Colonic mucosa (tissue), 4 donors: ENCODE measurements around the gene RPS18. TPM values are rescaled to one million over a fixed set of nuclear protein-coding genes. Genes with fewer than 3 reads are reported as not detected.
A peak's percentile ranks its signal among the peaks of the same experiment; 100 is the strongest.

Experiments used
- DNase-seq: peaks from one replicate; pipeline ENCODE4 v3.0.0-alpha.2; 2020
- H3K27ac ChIP-seq: fragments of 200-600 bp; one replicate; pipeline ENCODE4 v1.8.0; 2021
- H3K27me3 ChIP-seq: fragments of 200-600 bp; one replicate; pipeline ENCODE4 v1.8.0; 2021
- H3K36me3 ChIP-seq: fragments of 200-600 bp; one replicate; pipeline ENCODE4 v1.8.0; 2021
- H3K4me1 ChIP-seq: fragments of 200-600 bp; one replicate; pipeline ENCODE4 v1.8.0; 2021; ENCODE audit warnings: mild to moderate bottlenecking
- H3K4me3 ChIP-seq: fragments of 200-600 bp; one replicate; pipeline ENCODE4 v1.8.0; 2021
- H3K9ac ChIP-seq, 2 donors: one replicate each; pipeline ENCODE4 v1.7.0; 2013; ENCODE audit warnings: control low read depth in 2 of 2, low read depth in 2 of 2, low read length in 2 of 2
- H3K9me3 ChIP-seq: fragments of 200-600 bp; one replicate; pipeline ENCODE4 v1.8.0; 2021
- CTCF ChIP-seq: fragments of 200-600 bp; IDR thresholded peaks from one replicate; pipeline ENCODE4 v1.8.0; 2022; ENCODE audit warnings: antibody characterized with exemption, mild to moderate bottlenecking
- intact Hi-C: fragments of 100-400 bp; cut with DNase I; formaldehyde crosslinking; loops from one replicate; pipeline ENCODE4 v1.14.1; 2022
- total RNA-seq, 2 donors: library from RNA; stranded (reverse); fragmentation: NEBNext Ultra II Directional in 1 of 2; extraction: Animal tissue kit (Norgen Biotek cat#: 25700) in 1 of 2; gene quantifications; one replicate each; pipeline ENCODE4 v1.2.1, GENCODE V29; 2021
- donor health status: healthy.
- donor health status: DM: no; HTN: no; CAD: no.
- donor health status: DM: no; HTN: no; CAD: no.

The RPS18 gene
- total RNA-seq, 2 donors from 2014 or later: 1,996 to 2,041 TPM

DNA sequence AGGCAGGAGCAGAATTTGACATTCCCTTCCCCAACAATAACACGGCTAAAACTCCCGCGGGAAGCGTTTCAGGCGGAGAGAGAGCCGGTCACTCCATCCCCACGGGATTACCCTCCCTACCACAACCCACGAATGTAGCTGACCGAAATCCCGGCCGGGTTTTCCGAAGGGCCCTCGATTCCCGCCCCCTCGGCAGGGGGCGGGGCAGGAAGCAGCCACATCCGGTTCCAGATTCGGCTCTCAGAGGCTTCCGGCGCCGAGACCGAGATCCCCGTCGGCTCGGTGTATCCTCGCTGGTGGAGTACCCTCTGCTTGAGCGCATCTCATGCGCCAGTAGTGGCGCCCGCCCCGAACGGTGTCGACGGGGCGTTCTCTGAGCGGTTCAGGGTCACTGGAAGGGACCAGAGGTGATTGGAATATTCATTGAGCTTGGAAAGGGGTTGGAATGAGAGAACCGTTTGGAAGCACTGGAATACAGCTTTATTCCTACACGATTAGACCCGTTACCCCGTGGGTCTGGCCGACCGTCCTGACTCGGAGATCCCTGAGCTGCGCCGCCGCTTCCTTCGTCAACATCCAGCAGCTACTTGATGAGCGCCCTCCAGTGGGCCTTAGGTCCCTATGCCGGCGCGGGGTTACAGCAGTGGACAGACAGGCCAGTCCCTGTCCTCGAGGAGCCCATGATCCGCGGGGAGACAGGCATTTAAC, 27.5 kb downstream of the RPS18 start:
- intact Hi-C loops: no loop called here
- H3K9me3 ChIP-seq: no peaks in the 10 kb centered on the region
- H3K27me3 ChIP-seq: no peaks in the 10 kb centered on the region
- peaks cover 9% of the 10 kb centered on the region for H3K4me1 ChIP-seq
- DNase-seq: peak; percentile 94
- peak overlapping the region; percentile 64 for H3K4me3 ChIP-seq
- peak overlapping the region; percentile 98 for H3K27ac ChIP-seq
- no peaks in the 10 kb centered on the region for H3K36me3 ChIP-seq
- TF ChIP-seq CTCF: peak; percentile 71
- peak overlapping the region; percentile 97 to 99 for H3K9ac ChIP-seq

- DNase-seq: no peak
- Histone ChIP-seq H3K27ac (no peak overlapping the region), H3K4me1 (peaks cover 9% of the 10 kb centered on the region), H3K4me3 (no peak overlapping the region), H3K36me3 (peaks cover 3% of the 10 kb centered on the region), H3K9ac (no peak overlapping the region), H3K9me3 (no peaks in the 10 kb centered on the region), H3K27me3 (no peaks in the 10 kb centered on the region)
- no peak for TF ChIP-seq CTCF
- intact Hi-C loops: no loop called here
Measured at GRCh38 chr6:33301877-33302276, 30.0 kb downstream of the RPS18 start.

DNA sequence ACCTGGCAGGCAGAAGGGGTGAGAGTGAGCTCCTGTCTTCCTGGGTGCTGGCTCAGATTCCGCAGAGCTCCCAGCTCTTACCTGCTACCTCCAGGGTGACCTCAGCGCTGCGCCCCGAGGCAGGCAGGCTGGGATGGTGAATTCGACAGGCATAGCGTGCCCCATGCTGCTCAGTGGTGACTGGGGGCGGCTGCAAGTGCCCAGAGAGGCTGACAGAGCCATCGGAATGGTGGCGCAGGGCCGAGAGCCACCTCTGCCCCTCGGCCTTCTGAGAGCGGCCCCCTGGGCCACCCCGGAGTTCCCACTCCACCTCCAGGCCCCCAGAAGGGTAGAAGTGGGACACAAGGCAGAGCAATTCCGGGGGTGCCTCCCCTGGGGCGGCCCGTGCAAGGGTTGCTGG, 32.3 kb downstream of the RPS18 start:
- TF ChIP-seq CTCF: no peak
- H3K4me3 ChIP-seq: no peak overlapping the region
- intact Hi-C loops: no loop called here
- H3K36me3 ChIP-seq: peaks cover 3% of the 10 kb centered on the region
- H3K27me3 ChIP-seq: no peaks in the 10 kb centered on the region
- no peak overlapping the region for H3K9ac ChIP-seq
- no peak overlapping the region for H3K27ac ChIP-seq
- H3K4me1 ChIP-seq: peaks cover 9% of the 10 kb centered on the region
- H3K9me3 ChIP-seq: no peaks in the 10 kb centered on the region
- DNase-seq: no peak

- Histone ChIP-seq H3K9ac (no peak overlapping the region), H3K36me3 (peaks cover 3% of the 10 kb centered on the region)
Measured at GRCh38 chr6:33305052-33305451, 33.2 kb downstream of the RPS18 start.

GRCh38 chr6:33306356-33306755, 34.5 kb downstream of the RPS18 start:
- H3K9me3 ChIP-seq: no peaks in the 10 kb centered on the region
- TF ChIP-seq CTCF: no peak
- peaks cover 3% of the 10 kb centered on the region for H3K4me1 ChIP-seq
- intact Hi-C loops: no loop called here
- H3K27ac ChIP-seq: no peak overlapping the region
- no peak for DNase-seq
- no peak overlapping the region for H3K4me3 ChIP-seq
- H3K36me3 ChIP-seq: peaks cover 3% of the 10 kb centered on the region
- no peak overlapping the region for H3K9ac ChIP-seq
- H3K27me3 ChIP-seq: no peaks in the 10 kb centered on the region

More at GRCh38 chr6:33305052-33305451, 33.2 kb downstream of the RPS18 start:
- H3K4me1 ChIP-seq: peaks cover 6% of the 10 kb centered on the region
- no peak overlapping the region for H3K27ac ChIP-seq
- TF ChIP-seq CTCF: no peak
- H3K27me3 ChIP-seq: no peaks in the 10 kb centered on the region
- DNase-seq: no peak
- no peaks in the 10 kb centered on the region for H3K9me3 ChIP-seq
- no peak overlapping the region for H3K4me3 ChIP-seq
- intact Hi-C loops: no loop called here
